HG03378 (cell line): ENCODE measurements around the gene CPLANE1.

Experiments
- ATAC-seq: cut with Tn5 transposase; IDR thresholded peaks from one replicate; pipeline ENCODE4 v1.9.1; 2021; ENCODE audit warnings: mild to moderate bottlenecking, moderate library complexity; ENCODE audit not compliant: unreplicated experiment

The CPLANE1 gene

DNA sequence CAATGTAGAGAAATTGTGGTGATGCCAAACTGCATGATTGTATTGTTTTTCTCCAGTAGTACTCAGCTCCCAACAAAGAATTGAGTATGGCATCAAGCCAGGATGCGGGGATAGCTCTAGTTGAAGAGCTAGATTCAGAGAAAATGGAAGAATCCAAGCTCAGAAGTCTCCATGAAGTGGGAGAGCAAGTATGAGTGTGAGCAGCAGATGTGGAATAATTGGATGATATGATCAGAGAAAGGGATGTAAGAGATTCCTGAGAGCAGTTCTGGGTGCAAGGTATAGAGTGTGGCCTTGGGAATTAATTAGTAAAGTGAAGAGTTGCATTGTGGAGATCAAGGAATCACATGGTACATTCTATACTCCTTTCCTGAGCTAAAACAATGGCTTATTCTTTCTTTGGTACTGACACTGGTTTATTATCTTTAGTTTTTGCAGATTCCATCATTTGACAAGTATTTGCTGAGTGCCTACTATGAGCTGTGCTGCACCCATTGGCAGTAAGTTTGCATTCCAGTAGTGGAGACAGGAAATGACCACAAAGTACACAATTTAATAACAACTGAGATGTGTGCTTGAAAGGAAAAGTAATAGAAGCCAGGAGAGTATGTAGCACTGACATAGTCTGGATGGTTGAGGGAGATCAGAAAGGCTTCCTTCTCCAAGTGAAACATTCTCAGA is 177.1 kb downstream of the CPLANE1 start:
- ATAC-seq = no peak

GRCh38 chr5:37071487-37071886 is 177.7 kb downstream of the CPLANE1 start:
- no peak for ATAC-seq

DNA sequence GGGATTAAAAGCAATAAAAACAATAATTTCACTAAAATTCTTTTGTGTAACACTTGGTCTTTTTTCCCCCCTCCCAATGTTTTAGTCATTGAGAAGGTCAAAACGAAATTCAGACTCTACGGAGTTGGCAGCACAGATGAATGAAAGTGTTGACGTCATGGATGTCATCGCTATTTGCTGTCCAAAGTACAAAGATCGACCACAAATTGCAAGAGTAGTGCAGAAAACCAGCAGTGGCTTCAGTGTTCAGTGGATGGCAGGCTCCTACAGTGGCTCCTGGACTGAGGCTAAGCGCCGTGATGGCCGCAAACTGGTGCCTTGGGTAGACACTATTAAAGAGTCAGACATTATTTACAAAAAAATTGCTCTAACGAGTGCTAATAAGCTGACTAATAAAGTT is 184.7 kb downstream of the CPLANE1 start:
- ATAC-seq = no peak

GRCh38 chr5:37063739-37064138 is 185.4 kb downstream of the CPLANE1 start:
- ATAC-seq = no peak

GRCh38 chr5:37060030-37060429 is 189.1 kb downstream of the CPLANE1 start:
- ATAC-seq = no peak

GRCh38 chr5:37056762-37057161 is 192.4 kb downstream of the CPLANE1 start:
- ATAC-seq = no peak
